D721Med (cell line): ENCODE results near the gene PDGFB.

ENCODE experiments used
- DNase-seq: peaks from one replicate; pipeline ENCODE4 v3.0.0; 2011; ENCODE audit warnings: low spot score; ENCODE audit not compliant: insufficient read length
- FAIRE-seq: peaks from 2 replicates; lab custom pipeline; 2011; peaks lifted over from hg19 to GRCh38; lab: Jason Lieb, UNC
- TF ChIP-seq, protein P1 (sequence below): IDR thresholded peaks from 2 replicates; pipeline ENCODE4 v1.5.1; 2012; ENCODE audit warnings: mild to moderate bottlenecking, control low read depth; ENCODE audit not compliant: insufficient read depth; ENCODE audit errors: missing control alignments

The PDGFB gene

DNA sequence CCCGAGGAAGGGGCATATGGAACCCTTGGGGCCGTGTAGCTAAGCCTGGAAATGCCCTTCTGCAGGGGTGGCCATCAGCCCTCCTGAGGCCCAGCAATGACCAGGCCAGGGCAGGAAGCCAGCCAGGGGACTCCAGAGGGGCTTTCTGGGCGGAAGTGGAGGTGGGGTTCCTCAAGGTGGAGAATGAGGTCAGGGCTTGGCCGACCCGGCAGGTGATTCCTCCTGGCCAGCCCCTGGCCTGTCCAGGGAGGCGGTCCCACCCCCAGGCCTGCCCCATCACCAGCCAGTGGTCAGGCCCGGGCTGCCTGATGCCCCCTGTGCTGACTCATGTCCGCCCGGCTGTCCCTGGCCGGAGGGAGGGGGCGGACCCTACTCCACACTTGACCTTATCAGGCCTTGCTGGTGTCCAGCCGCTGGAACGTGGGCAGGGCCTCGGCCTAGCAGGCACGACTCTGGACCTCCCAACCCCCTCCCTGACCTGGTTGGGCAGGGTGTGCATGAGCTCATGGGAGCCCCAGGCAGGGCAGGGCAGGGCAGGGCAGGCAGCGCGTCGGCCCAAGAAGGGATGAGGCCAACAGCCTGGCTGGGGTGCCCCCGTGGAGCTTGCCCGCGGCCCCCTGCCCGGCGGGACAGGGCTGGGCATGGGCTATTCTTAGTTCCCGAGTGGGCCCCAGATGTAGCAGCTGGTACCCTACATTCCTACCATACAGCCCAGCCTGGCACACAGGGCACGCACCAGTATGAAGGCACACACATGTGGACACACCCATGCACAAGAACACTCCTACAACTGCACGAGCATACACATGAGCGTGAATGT is 38.8 kb upstream of the PDGFB start:
- no peak for DNase-seq
- FAIRE-seq = no peak
- TF ChIP-seq, protein P1, sequence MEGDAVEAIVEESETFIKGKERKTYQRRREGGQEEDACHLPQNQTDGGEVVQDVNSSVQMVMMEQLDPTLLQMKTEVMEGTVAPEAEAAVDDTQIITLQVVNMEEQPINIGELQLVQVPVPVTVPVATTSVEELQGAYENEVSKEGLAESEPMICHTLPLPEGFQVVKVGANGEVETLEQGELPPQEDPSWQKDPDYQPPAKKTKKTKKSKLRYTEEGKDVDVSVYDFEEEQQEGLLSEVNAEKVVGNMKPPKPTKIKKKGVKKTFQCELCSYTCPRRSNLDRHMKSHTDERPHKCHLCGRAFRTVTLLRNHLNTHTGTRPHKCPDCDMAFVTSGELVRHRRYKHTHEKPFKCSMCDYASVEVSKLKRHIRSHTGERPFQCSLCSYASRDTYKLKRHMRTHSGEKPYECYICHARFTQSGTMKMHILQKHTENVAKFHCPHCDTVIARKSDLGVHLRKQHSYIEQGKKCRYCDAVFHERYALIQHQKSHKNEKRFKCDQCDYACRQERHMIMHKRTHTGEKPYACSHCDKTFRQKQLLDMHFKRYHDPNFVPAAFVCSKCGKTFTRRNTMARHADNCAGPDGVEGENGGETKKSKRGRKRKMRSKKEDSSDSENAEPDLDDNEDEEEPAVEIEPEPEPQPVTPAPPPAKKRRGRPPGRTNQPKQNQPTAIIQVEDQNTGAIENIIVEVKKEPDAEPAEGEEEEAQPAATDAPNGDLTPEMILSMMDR = no peak

DNA sequence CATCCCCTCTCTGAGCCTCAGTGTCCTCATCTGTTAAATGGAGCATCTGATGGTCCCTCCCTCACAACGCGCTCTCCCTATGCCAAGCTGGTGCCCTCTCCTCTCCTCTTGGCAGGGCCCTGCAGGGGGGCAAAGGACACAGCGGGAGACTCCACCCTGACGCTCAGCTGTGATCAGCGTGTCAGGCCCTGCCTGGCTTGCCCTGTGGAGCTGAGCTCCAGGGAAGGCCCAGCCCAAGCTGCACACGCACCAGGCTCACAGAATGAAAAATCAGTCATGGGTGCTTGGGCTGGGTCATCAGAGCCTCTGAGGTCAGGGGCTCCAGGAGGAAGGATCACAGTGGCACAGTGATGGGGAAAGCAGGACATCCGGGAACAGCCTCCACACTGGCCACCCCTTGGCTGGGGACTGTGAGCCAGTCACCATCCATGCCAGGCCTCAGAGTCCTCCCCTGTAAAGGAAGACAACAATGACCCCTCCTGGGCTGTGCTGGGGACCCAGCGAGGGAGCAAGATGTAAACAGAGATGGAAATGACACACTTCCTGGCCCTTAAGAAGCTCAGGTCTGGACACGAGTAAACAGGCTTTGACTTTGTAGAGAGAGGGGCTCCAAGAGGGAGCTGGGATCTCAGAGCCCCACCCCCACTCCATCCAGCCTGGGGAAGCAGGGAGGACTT is 38.0 kb upstream of the PDGFB start:
- TF ChIP-seq, protein P1 = no peak
- FAIRE-seq (no peak), DNase-seq (no peak)

DNA sequence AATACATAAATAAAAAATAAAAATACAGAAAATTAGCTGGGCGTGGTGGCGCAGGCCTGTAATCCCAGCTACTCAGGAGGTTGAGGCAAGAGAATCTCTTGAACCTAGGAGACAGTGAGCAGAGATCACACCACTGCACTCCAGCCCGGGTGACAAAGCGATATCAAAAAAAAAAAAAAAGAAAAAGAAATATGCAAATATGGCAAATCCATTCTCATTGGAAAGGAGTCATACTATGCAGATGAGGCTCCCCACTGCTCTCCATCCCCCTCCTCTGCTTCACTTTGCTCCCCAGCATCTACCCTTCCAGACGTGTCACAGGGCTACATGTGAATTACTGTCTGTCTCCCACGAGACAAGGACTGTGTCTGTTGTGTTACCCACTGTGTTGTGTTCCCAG is 36.3 kb upstream of the PDGFB start:
- DNase-seq (no peak), FAIRE-seq (no peak)
- TF ChIP-seq, protein P1 = no peak

DNA sequence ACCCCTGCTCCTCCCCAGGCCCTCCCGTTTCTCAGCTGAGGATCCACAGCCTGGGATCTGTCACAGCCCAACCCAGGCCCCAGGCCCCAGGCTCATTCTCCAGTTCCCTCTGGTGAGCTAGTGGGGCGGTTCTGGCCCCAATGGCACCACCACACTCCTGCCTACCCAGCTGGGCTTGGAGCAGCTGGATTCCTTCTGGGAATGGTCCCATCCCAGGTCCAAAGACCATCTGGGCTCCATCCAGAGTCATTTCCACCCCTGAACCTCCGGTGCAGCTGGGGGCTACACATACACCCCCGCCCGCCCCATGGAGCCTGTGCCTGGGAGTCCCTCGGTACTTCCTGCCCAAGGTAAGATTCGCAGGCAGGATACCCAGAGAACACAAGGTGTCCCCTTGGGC is 35.5 kb upstream of the PDGFB start:
- no peak for DNase-seq
- TF ChIP-seq, protein P1 = no peak
- no peak for FAIRE-seq

DNA sequence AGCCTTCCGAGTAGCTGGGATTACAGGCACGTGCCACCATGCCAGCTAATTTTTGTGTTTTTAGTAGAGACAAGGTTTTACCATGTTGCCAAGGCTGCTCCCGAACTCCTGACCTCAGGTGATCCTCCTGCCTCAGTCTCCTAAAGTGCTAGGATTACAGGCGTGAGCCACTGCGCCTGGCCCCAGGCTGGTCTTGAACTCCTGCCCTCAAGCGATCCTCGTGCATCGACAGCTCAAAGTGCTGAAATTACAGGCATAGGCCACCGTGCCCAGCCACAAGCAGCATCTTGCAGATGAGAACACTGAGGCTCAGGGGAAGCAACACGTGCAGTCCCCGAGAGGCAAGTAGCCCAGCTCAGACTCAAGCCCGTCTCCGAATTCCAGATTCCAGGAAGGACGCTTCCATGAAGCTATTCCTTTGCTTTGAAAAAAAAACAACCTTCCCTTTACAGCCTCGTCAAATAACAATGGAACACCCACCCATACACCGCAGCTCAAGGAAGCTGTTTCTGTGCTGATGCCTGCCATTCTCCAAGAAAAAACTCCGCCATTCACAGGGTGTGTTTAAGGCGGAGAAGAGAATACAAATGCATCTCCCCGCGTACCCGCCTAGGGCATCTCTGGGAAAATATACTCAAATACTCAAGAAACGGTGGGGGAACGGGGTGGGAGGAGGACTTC is 34.5 kb upstream of the PDGFB start:
- FAIRE-seq (no peak), DNase-seq (no peak)
- TF ChIP-seq, protein P1 = no peak

DNA sequence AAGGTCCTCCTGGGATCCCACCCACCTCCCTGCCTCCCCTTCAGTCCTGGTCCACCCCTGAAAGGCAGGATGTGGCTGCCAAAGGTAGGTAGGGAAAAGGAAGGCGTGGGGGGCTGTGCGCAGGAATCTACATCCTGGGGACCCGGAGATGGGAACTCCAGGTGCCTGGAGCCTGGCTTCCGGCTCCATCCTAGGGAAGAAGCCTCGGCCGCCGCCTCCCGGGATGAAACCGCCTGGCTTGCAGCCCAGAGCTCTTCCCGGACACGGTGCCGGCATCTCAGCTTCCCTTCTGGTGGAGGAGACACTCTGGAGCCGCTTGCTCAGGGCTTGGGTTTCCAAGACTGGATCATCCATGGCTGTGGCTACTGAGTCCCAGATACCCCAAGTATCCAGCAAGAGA is 33.3 kb upstream of the PDGFB start:
- TF ChIP-seq, protein P1 = no peak
- FAIRE-seq (no peak), DNase-seq (no peak)
